ENCODE measurements around the gene FBXL17. TPM values are rescaled to one million over a fixed set of nuclear protein-coding genes. Genes with fewer than 3 reads are reported as not detected.
A peak's percentile ranks its signal among the peaks of the same experiment; 100 is the strongest.

Gene FBXL17
- total and polyA plus RNA-seq, 2 of the 13 experiments (the other 11 are each of a cell fraction or from before 2014, with no cell fraction given) = 3.0 to 7.9 TPM

GRCh38 chr5:108381350-108381953, 446 bp downstream of the FBXL17 start (continued):
- TF ChIP-seq ZBTB49 (CRISPR knock-in tag; IDR thresholded peaks at IDR 0.05; ENCODE audit: borderline replicate concordance) (no peak), SKIL (CRISPR knock-in tag; IDR thresholded peaks at IDR 0.05; ENCODE audit: borderline replicate concordance) (no peak), ZNF547 (CRISPR knock-in tag; IDR thresholded peaks at IDR 0.05) (peak; percentile 39; the same call in 1 of the 2 replicates), KAT2B (IDR thresholded peaks at IDR 0.05; ENCODE audit: borderline replicate concordance, low read depth, low read length) (no peak), HMGXB4 (CRISPR knock-in tag; IDR thresholded peaks at IDR 0.05; ENCODE audit: borderline replicate concordance in 1 of 2, low read depth in 1 of 2) (peak in 1 of 2 experiments; percentile 85; a peak in 2 of 4 replicates), FOXO1 (CRISPR knock-in tag; IDR thresholded peaks at IDR 0.05) (peak; percentile 46; the same call in 1 of the 2 replicates), ZFP36L1 (CRISPR knock-in tag; IDR thresholded peaks at IDR 0.05) (no peak), ZFX (CRISPR knock-in tag; IDR thresholded peaks at IDR 0.05; ENCODE audit: low read depth) (peak; percentile 90), ZNF512B (CRISPR knock-in tag; IDR thresholded peaks at IDR 0.05; ENCODE audit: borderline replicate concordance) (no peak), FUBP1 (CRISPR knock-in tag; IDR thresholded peaks at IDR 0.05; ENCODE audit: borderline replicate concordance) (no peak), ZNF180 (CRISPR knock-in tag; IDR thresholded peaks at IDR 0.05; ENCODE audit: borderline replicate concordance, low read depth) (no peak), ZFP82 (CRISPR knock-in tag; IDR thresholded peaks at IDR 0.05; ENCODE audit: borderline replicate concordance) (no peak), ZBTB44 (CRISPR knock-in tag; IDR thresholded peaks at IDR 0.05) (no peak), NPAS2 (CRISPR knock-in tag; IDR thresholded peaks at IDR 0.05; ENCODE audit: borderline replicate concordance) (no peak)
